HCT116 (cell line): ENCODE measurements around the gene WDR27. TPM values are rescaled to one million over a fixed set of nuclear protein-coding genes. Genes with fewer than 3 reads are reported as not detected.

Experiments used
- ATAC-seq: fragments of 200-7000 bp; cut with Tn5 transposase; 2 replicates; pipeline ENCODE4 v1.9.1; 2020; ENCODE audit warnings: mild to moderate bottlenecking, moderate library complexity
- BruUV-seq: library from RNA; stranded (reverse); fragments of 400-500 nt; replicated peaks from 2 replicates; lab custom pipeline; 2021; lab: Mats Ljungman, UMichigan
- CTCF ChIA-PET: fragments of 300-600 bp; sonication (Branson Sonifier 250); formaldehyde crosslinking; loops from one replicate; lab custom pipeline; 2021; ENCODE audit warnings: antibody characterized with exemption; lab: Charles Lee
- POLR2A ChIA-PET: fragments of 300-600, 350-600 bp; sonication (Branson Sonifier 250); formaldehyde crosslinking; loops from one replicate; lab custom pipeline; 2021; ENCODE audit warnings: antibody characterized with exemption; lab: Charles Lee
- RAD21 ChIA-PET, 2 experiments: fragments of 300-600 bp; sonication (Branson Sonifier 250); formaldehyde crosslinking; loops; one replicate each; lab custom pipeline; 2023; ENCODE audit warnings: low total read pairs in 2 of 2; ENCODE audit not compliant: uncharacterized antibody in 2 of 2, unreplicated experiment in 2 of 2, low non-redundant PET in 1 of 2; lab: Charles Lee
- DNase-seq: peaks from one replicate; pipeline ENCODE4 v3.0.0-alpha.2; 2010; ENCODE audit warnings: low read depth, low spot score
- H2AFZ ChIP-seq: fragments of 200-600 bp; shearing (Covaris generic), sonication (generic); 2 replicates; pipeline ENCODE4 v1.6.1; 2017; ENCODE audit warnings: low read depth, mixed run types, mixed read lengths, antibody characterized with exemption, low read length; ENCODE audit not compliant: poor library complexity, severe bottlenecking
- H3K27ac ChIP-seq: 2 replicates; pipeline ENCODE4 v1.5.1; 2012; ENCODE audit warnings: low read depth, low read length
- H3K27me3 ChIP-seq: fragments of 200-600 bp; sonication (generic); 2 replicates; pipeline ENCODE4 v1.6.1; 2016; ENCODE audit warnings: mixed run types, low read length, mixed read lengths; ENCODE audit not compliant: insufficient read depth
- H3K36me3 ChIP-seq, 2 experiments: fragments of 200-500 bp in 1 of 2; fragments of 200-600 bp in 1 of 2; sonication (Bioruptor generic) in 1 of 2; sonication (generic) in 1 of 2; 2 replicates each; pipeline versions ENCODE4 v1.5.1 to v1.6.1; 2014 to 2016; ENCODE audit warnings: low read length in 2 of 2, inconsistent platforms in 1 of 2, mixed read lengths in 1 of 2, mixed run types in 1 of 2; ENCODE audit not compliant: insufficient read depth in 2 of 2, control insufficient read depth in 1 of 2
- H3K4me1 ChIP-seq, 2 experiments: fragments of 200-600 bp in 1 of 2; sonication (generic) in 1 of 2; 2 replicates each; pipeline versions ENCODE4 v1.5.1 to v1.6.1; 2012 to 2017; ENCODE audit warnings: low read length in 2 of 2, inconsistent platforms in 1 of 2, mild to moderate bottlenecking in 1 of 2, mixed read lengths in 1 of 2, mixed run types in 1 of 2, moderate library complexity in 1 of 2; ENCODE audit not compliant: insufficient read depth in 2 of 2, control insufficient read depth in 1 of 2
- H3K4me2 ChIP-seq: fragments of 200-600 bp; sonication (generic); 2 replicates; pipeline ENCODE4 v1.6.1; 2017; ENCODE audit warnings: mixed run types, low read length, mixed read lengths
- H3K4me3 ChIP-seq, 2 experiments: fragments of 200-600 bp in 1 of 2; sonication (generic) in 1 of 2; replicated peaks in 1 of 2; 2 replicates each; pipeline ENCODE4 v1.5.1; 2011 to 2016; ENCODE audit warnings: low read length in 2 of 2, control low read depth in 1 of 2, low read depth in 1 of 2, mild to moderate bottlenecking in 1 of 2, mixed read lengths in 1 of 2, mixed run types in 1 of 2
- H3K79me2 ChIP-seq: fragments of 200-600 bp; sonication (generic); 2 replicates; pipeline ENCODE4 v1.6.1; 2017; ENCODE audit warnings: mild to moderate bottlenecking, mixed run types, low read length, moderate library complexity, mixed read lengths; ENCODE audit not compliant: insufficient read depth
- H3K9ac ChIP-seq: fragments of 200-600 bp; sonication (generic); 2 replicates; pipeline ENCODE4 v1.6.1; 2016; ENCODE audit warnings: low read length, mixed read lengths
- H3K9me2 ChIP-seq: fragments of 200-600 bp; sonication (generic), shearing (Covaris generic); 2 replicates; pipeline ENCODE4 v1.6.1; 2017; ENCODE audit warnings: mixed run types, mild to moderate bottlenecking, moderate library complexity; ENCODE audit not compliant: insufficient read depth
- H3K9me3 ChIP-seq, 2 experiments: fragments of 200-500 bp in 1 of 2; fragments of 200-600 bp in 1 of 2; sonication (Bioruptor generic) in 1 of 2; sonication (generic) in 1 of 2; 2 replicates each; pipeline ENCODE4 v1.6.1; 2014 to 2017; ENCODE audit warnings: low read length in 2 of 2, mixed read lengths in 2 of 2, inconsistent platforms in 1 of 2, low read depth in 1 of 2, mild to moderate bottlenecking in 1 of 2, mixed run types in 1 of 2, moderate library complexity in 1 of 2; ENCODE audit not compliant: control insufficient read depth in 1 of 2, insufficient read depth in 1 of 2
- H4K20me1 ChIP-seq: fragments of 200-600 bp; sonication (generic), shearing (Covaris generic); 2 replicates; pipeline ENCODE4 v1.6.1; 2017; ENCODE audit warnings: mixed run types, mild to moderate bottlenecking, moderate library complexity; ENCODE audit not compliant: insufficient read depth
- CBX3 ChIP-seq: IDR thresholded peaks from 2 replicates; pipeline ENCODE4 v1.6.1; 2012; ENCODE audit warnings: low read depth
- EGR1 ChIP-seq: IDR thresholded peaks from 2 replicates; pipeline ENCODE4 v1.6.1; 2012; ENCODE audit warnings: low read depth
- ELF1 ChIP-seq: IDR thresholded peaks from 2 replicates; pipeline ENCODE4 v1.6.1; 2012; ENCODE audit warnings: low read depth, borderline replicate concordance
- EZH2 ChIP-seq: fragments of 200-600 bp; sonication (generic); IDR thresholded peaks from 2 replicates; pipeline ENCODE4 v1.6.1; 2017; ENCODE audit warnings: antibody characterized with exemption, mixed run types
- FOSL1 ChIP-seq: IDR thresholded peaks from 2 replicates; pipeline ENCODE4 v1.6.1; 2012; ENCODE audit warnings: low read depth
- POLR2A ChIP-seq: IDR thresholded peaks from 2 replicates; pipeline ENCODE4 v1.7.0; 2011; ENCODE audit warnings: borderline replicate concordance; ENCODE audit not compliant: insufficient read depth, insufficient read length; ENCODE audit errors: extremely low read depth
- RAD21 ChIP-seq: IDR thresholded peaks from 2 replicates; pipeline ENCODE4 v1.6.1; 2012; ENCODE audit warnings: low read depth, mild to moderate bottlenecking
- SP1 ChIP-seq: IDR thresholded peaks from 2 replicates; pipeline ENCODE4 v1.6.1; 2012; ENCODE audit warnings: low read depth
- ZFX ChIP-seq: fragments of 450-650 bp; IDR thresholded peaks from 2 replicates; pipeline ENCODE4 v1.6.1; 2017
- intact Hi-C: fragments of 100-400 bp; cut with micrococcal nuclease; formaldehyde crosslinking; loops from 2 replicates; pipeline ENCODE4 v1.10.0; 2022
- total RNA-seq: library from RNA; stranded (reverse); gene quantifications from one replicate; pipeline ENCODE4 v1.2.1, GENCODE V29; 2021; ENCODE audit not compliant: unreplicated experiment
- TF ChIP-seq, protein P1 (sequence below), 3 experiments: fragments of 200-600 bp in 1 of 3; sonication (generic) in 1 of 3; IDR thresholded peaks in 2 of 3; conservative IDR thresholded peaks in 1 of 3; 2 replicates each; pipeline ENCODE4 v1.5.1; 2012 to 2017; ENCODE audit warnings: low read depth in 2 of 3, low read length in 2 of 3, antibody characterized with exemption in 1 of 3, borderline replicate concordance in 1 of 3, control low read depth in 1 of 3, mild to moderate bottlenecking in 1 of 3, mixed read lengths in 1 of 3, mixed run types in 1 of 3, moderate library complexity in 1 of 3; ENCODE audit not compliant: insufficient read depth in 1 of 3

The WDR27 gene
- total RNA-seq, 1 experiment from 2014 or later, result 60.6 TPM

GRCh38 chr6:169567819-169568218 is 134.0 kb downstream of the WDR27 start:
- Histone ChIP-seq H4K20me1 (no peaks in the 10 kb centered on the region), H3K9ac (no peak overlapping the region), H3K4me1 (peaks cover 0 to 9% of the 10 kb centered on the region in 2 experiments; a peak in 1 of 4 replicates), H3K36me3 (no peaks in the 10 kb centered on the region), H3K27me3 (no peaks in the 10 kb centered on the region), H3K79me2 (no peaks in the 10 kb centered on the region), H3K4me2 (no peak overlapping the region), H2AFZ (no peak overlapping the region), H3K27ac (no peak overlapping the region), H3K4me3 (no peak overlapping the region), H3K9me3 (no peaks in the 10 kb centered on the region), H3K9me2 (no peaks in the 10 kb centered on the region)
- BruUV-seq, result no TSS peak
- RAD21 ChIA-PET, result no interaction called here
- intact Hi-C loops, result no loop called here
- DNase-seq, result no peak
- no peak for TF ChIP-seq EZH2
- TF ChIP-seq ZFX, result no peak
- TF ChIP-seq RAD21, result no peak
- no peak for TF ChIP-seq ELF1
- TF ChIP-seq EGR1, result no peak
- TF ChIP-seq POLR2A, result no peak
- TF ChIP-seq, protein P1, sequence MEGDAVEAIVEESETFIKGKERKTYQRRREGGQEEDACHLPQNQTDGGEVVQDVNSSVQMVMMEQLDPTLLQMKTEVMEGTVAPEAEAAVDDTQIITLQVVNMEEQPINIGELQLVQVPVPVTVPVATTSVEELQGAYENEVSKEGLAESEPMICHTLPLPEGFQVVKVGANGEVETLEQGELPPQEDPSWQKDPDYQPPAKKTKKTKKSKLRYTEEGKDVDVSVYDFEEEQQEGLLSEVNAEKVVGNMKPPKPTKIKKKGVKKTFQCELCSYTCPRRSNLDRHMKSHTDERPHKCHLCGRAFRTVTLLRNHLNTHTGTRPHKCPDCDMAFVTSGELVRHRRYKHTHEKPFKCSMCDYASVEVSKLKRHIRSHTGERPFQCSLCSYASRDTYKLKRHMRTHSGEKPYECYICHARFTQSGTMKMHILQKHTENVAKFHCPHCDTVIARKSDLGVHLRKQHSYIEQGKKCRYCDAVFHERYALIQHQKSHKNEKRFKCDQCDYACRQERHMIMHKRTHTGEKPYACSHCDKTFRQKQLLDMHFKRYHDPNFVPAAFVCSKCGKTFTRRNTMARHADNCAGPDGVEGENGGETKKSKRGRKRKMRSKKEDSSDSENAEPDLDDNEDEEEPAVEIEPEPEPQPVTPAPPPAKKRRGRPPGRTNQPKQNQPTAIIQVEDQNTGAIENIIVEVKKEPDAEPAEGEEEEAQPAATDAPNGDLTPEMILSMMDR (IDR thresholded peaks at IDR 0.05 in 2 of 3, conservative IDR thresholded peaks at IDR 0.05 in 1 of 3; ENCODE audit: borderline replicate concordance in 1 of 3, insufficient read depth in 1 of 3, low read depth in 2 of 3, low read length in 2 of 3), result no peak
- no peak for TF ChIP-seq SP1
- TF ChIP-seq CBX3, result no peak
- TF ChIP-seq FOSL1, result no peak
- CTCF ChIA-PET, result no interaction called here
- POLR2A ChIA-PET, result no interaction called here
- ATAC-seq, result no peak
